Lung (tissue), 12 donors: ENCODE measurements around the gene IKBKG. TPM values are rescaled to one million over a fixed set of nuclear protein-coding genes. Genes with fewer than 3 reads are reported as not detected.
A peak's percentile ranks its signal among the peaks of the same experiment; 100 is the strongest.

ENCODE experiments used
- ATAC-seq: fragments of 200-7000 bp; cut with Tn5 transposase; one replicate; pipeline ENCODE4 v1.9.1; 2020; ENCODE audit warnings: moderate number of reproducible peaks; ENCODE audit not compliant: insufficient read depth, low FRiP score
- DNase-seq, 3 donors: peaks; one replicate each; pipeline ENCODE4 v3.0.0-alpha.2; 2013 to 2017
- H3K27ac ChIP-seq, 2 donors: one replicate each; pipeline ENCODE4 v1.5.1; 2013; ENCODE audit warnings: mild to moderate bottlenecking in 2 of 2, moderate library complexity in 2 of 2, control low read depth in 1 of 2, inconsistent platforms in 1 of 2, low read depth in 1 of 2, low read length in 1 of 2
- H3K27me3 ChIP-seq, 3 donors: one replicate each; pipeline ENCODE4 v1.5.1; 2013; ENCODE audit warnings: low read length in 2 of 3; ENCODE audit not compliant: control insufficient read depth in 3 of 3, insufficient read depth in 3 of 3
- H3K36me3 ChIP-seq, 4 donors: one replicate each; pipeline ENCODE4 v1.5.1; 2013; ENCODE audit warnings: low read length in 4 of 4, mild to moderate bottlenecking in 1 of 4, moderate library complexity in 1 of 4; ENCODE audit not compliant: control insufficient read depth in 4 of 4, insufficient read depth in 4 of 4
- H3K4me1 ChIP-seq, 5 donors: one replicate each; pipeline ENCODE4 v1.5.1; 2013; ENCODE audit warnings: low read length in 5 of 5, mild to moderate bottlenecking in 2 of 5, moderate library complexity in 1 of 5; ENCODE audit not compliant: control insufficient read depth in 5 of 5, insufficient read depth in 5 of 5
- H3K4me3 ChIP-seq: one replicate; pipeline ENCODE4 v1.5.1; 2013; ENCODE audit warnings: mild to moderate bottlenecking, control low read depth, moderate library complexity
- H3K9ac ChIP-seq, 2 donors: one replicate each; pipeline ENCODE4 v1.5.1; 2013; ENCODE audit warnings: low read length in 2 of 2, control low read depth in 1 of 2; ENCODE audit not compliant: insufficient read depth in 1 of 2
- H3K9me3 ChIP-seq, 4 donors: one replicate each; pipeline ENCODE4 v1.5.1; 2013; ENCODE audit warnings: low read length in 3 of 4, mild to moderate bottlenecking in 1 of 4, moderate library complexity in 1 of 4; ENCODE audit not compliant: control insufficient read depth in 4 of 4, insufficient read depth in 3 of 4
- CTCF ChIP-seq: IDR thresholded peaks from 2 replicates; pipeline ENCODE4 v1.5.1; 2012; ENCODE audit warnings: mild to moderate bottlenecking; ENCODE audit errors: control extremely low read depth, extremely low read depth
- WGBS, 2 donors: extraction: QIAGEN DNeasy Blood & Tissue Kit; methylation state at CpG; one replicate each; pipeline ENCODE4 v1.1.7; 2013; 5-methylcytosine and 5-hydroxymethylcytosine counted together
- polyA plus RNA-seq, 2 donors: library from polyadenylated mRNA; stranded (reverse); fragments of 200-250 nt; gene quantifications; one replicate each; pipeline ENCODE4 v1.2.1, GENCODE V29; 2013
- total RNA-seq, 2 donors: library from RNA; depleted of rRNA in 1 of 2; stranded (reverse); fragments of >200 nt in 1 of 2; gene quantifications; one replicate each; pipeline ENCODE4 v1.2.1, GENCODE V29; 2014 to 2021
- donor health status: control.
- donor health status: control.
- donor health status: Bipolar disorder and iron deficiency.
- donor health status: healthy.
- donor health status: DM: yes; HTN: yes; CAD: no.

IKBKG gene
- total and polyA plus RNA-seq, 4 donors, result 12.0 to 58.3 (median 36.4) TPM

- Histone ChIP-seq H3K27me3 (no peaks in the 10 kb centered on the region), H3K4me1 (peaks cover 0 to 5% (median 4%) of the 10 kb centered on the region in 5 donors), H3K4me3 (no peak overlapping the region), H3K9ac (no peak overlapping the region), H3K9me3 (peaks cover 0 to 3% (median 0%) of the 10 kb centered on the region in 4 donors), H3K36me3 (peaks cover 0 to 2% (median 0%) of the 10 kb centered on the region in 4 donors), H3K27ac (peak overlapping the region; percentile 73 to 89)
- TF ChIP-seq CTCF, result no peak
- WGBS, 2 donors, result 76 to 78% methylated on average over 19 of the region's 19 CpGs
- ATAC-seq, result no peak
- peak in 2 of 3 donors; percentile 16 to 17 for DNase-seq
These were observed 6.4 kb upstream of the IKBKG start for GRCh38 chrX:154540897-154541535.

- H3K9me3 ChIP-seq, result peaks cover 0 to 3% (median 0%) of the 10 kb centered on the region in 4 donors
- H3K9ac ChIP-seq, result no peak overlapping the region
- H3K4me3 ChIP-seq, result no peak overlapping the region
- WGBS, 2 donors, result 43 to 59% methylated on average over 1 to 5 of the region's 5 CpGs
- peak overlapping the region; percentile 73 to 89 for H3K27ac ChIP-seq
- no peaks in the 10 kb centered on the region for H3K27me3 ChIP-seq
- peaks cover 0 to 9% (median 4%) of the 10 kb centered on the region in 5 donors for H3K4me1 ChIP-seq
- DNase-seq (no peak), ATAC-seq (no peak)
- H3K36me3 ChIP-seq, result peaks cover 0 to 2% (median 0%) of the 10 kb centered on the region in 4 donors
- no peak for TF ChIP-seq CTCF
These were observed 5.9 kb upstream of the IKBKG start for GRCh38 chrX:154541589-154541895.

GRCh38 chrX:154541896-154542722 is 5.3 kb upstream of the IKBKG start:
- no peak for TF ChIP-seq CTCF
- H3K9me3 ChIP-seq, result peaks cover 0 to 3% (median 0%) of the 10 kb centered on the region in 4 donors
- ATAC-seq (peak; percentile 29), DNase-seq (peak; percentile 38 to 53 (median 40))
- peak overlapping the region; percentile 73 to 89 for H3K27ac ChIP-seq
- H3K36me3 ChIP-seq, result peaks cover 0 to 2% (median 0%) of the 10 kb centered on the region in 4 donors
- no peak overlapping the region for H3K4me3 ChIP-seq
- 20 to 53% methylated on average over 9 to 12 of the region's 12 CpGs for WGBS, 2 donors
- H3K27me3 ChIP-seq, result no peaks in the 10 kb centered on the region
- no peak overlapping the region for H3K9ac ChIP-seq
- H3K4me1 ChIP-seq, result peaks cover 0 to 9% (median 4%) of the 10 kb centered on the region in 5 donors
